SU-DHL-6 (cell line): Measurements from ENCODE around the gene ALDH18A1.

Experiments used
- H2AFZ ChIP-seq: fragments of 200-600 bp; sonication (generic); 2 replicates; pipeline ENCODE4 v1.6.1; 2014; ENCODE audit warnings: low read depth, mild to moderate bottlenecking, moderate library complexity, mixed read lengths, antibody characterized with exemption, low read length; ENCODE audit not compliant: severe bottlenecking
- H3F3A ChIP-seq: fragments of 200-600 bp; shearing (Covaris generic); 2 replicates; pipeline ENCODE4 v1.6.0; 2016; ENCODE audit warnings: antibody characterized with exemption, mild to moderate bottlenecking; ENCODE audit not compliant: insufficient read depth
- H3K27ac ChIP-seq: fragments of 200-600 bp; sonication (generic); 2 replicates; pipeline ENCODE4 v1.5.1; 2016; ENCODE audit warnings: low read depth, mild to moderate bottlenecking, low read length, moderate library complexity, mixed read lengths
- H3K27me3 ChIP-seq: fragments of 200-600 bp; sonication (generic), shearing (Covaris generic); 2 replicates; pipeline ENCODE4 v1.6.0; 2014; ENCODE audit warnings: mild to moderate bottlenecking, low read length
- H3K36me3 ChIP-seq: fragments of 200-600 bp; sonication (generic); 2 replicates; pipeline ENCODE4 v1.6.1; 2014; ENCODE audit warnings: mild to moderate bottlenecking, low read length, mixed read lengths
- H3K4me2 ChIP-seq: fragments of 300-600, 200-600 bp; shearing (Covaris generic), sonication (generic); 2 replicates; pipeline ENCODE4 v1.6.0; 2014; ENCODE audit warnings: low read length, low read depth, mild to moderate bottlenecking; ENCODE audit not compliant: poor library complexity, severe bottlenecking
- H3K4me3 ChIP-seq: fragments of 200-600 bp; sonication (generic); 2 replicates; pipeline ENCODE4 v1.5.1; 2014; ENCODE audit warnings: antibody characterized with exemption, low read length, mild to moderate bottlenecking, mixed read lengths; ENCODE audit not compliant: insufficient read depth, poor library complexity, severe bottlenecking
- H3K79me2 ChIP-seq: fragments of 200-600 bp; sonication (generic); 2 replicates; pipeline ENCODE4 v1.6.1; 2014; ENCODE audit warnings: mild to moderate bottlenecking, low read length, moderate library complexity; ENCODE audit not compliant: insufficient read depth
- H3K9ac ChIP-seq: fragments of 200-600 bp; sonication (generic); 2 replicates; pipeline ENCODE4 v1.7.0; 2014; ENCODE audit warnings: mild to moderate bottlenecking, low read length
- H3K9me2 ChIP-seq: fragments of 200-600 bp; sonication (generic); replicated peaks from 2 replicates; pipeline ENCODE4 v1.6.1; 2014; ENCODE audit warnings: low read length; ENCODE audit not compliant: insufficient read depth
- H3K9me3 ChIP-seq: fragments of 200-600 bp; sonication (generic); 2 replicates; pipeline ENCODE4 v1.6.1; 2014; ENCODE audit warnings: low read length, mixed read lengths; ENCODE audit not compliant: insufficient read depth
- H4K20me1 ChIP-seq: fragments of 200-600 bp; sonication (generic); 2 replicates; pipeline ENCODE4 v1.6.1; 2014; ENCODE audit warnings: low read depth, mild to moderate bottlenecking, antibody characterized with exemption, low read length, moderate library complexity, mixed read lengths
- CTCF ChIP-seq: fragments of 200-600 bp; sonication (generic); IDR thresholded peaks from one replicate; pipeline ENCODE4 v1.5.1; 2017; ENCODE audit warnings: antibody characterized with exemption, mild to moderate bottlenecking, low read length, moderate library complexity; ENCODE audit not compliant: insufficient read depth, poor library complexity, severe bottlenecking
- EZH2phosphoT487 ChIP-seq: fragments of 200-600 bp; sonication (generic), shearing (Covaris generic); conservative IDR thresholded peaks from 2 replicates; pipeline ENCODE4 v1.6.1; 2018; ENCODE audit warnings: mild to moderate bottlenecking, antibody characterized with exemption, low read length, moderate library complexity, mixed read lengths

ALDH18A1 gene

GRCh38 chr10:95646160-95646559 lies 10.4 kb downstream of the ALDH18A1 start:
- no peak overlapping the region for H3K4me3 ChIP-seq
- no peak overlapping the region for H2AFZ ChIP-seq
- no peaks in the 10 kb centered on the region for H3K9me2 ChIP-seq
- no peak overlapping the region for H3K4me2 ChIP-seq
- no peak overlapping the region for H3K9ac ChIP-seq
- H3K36me3 ChIP-seq = peaks cover 19% of the 10 kb centered on the region; the same call in 1 of the 2 replicates
- H3K9me3 ChIP-seq = no peaks in the 10 kb centered on the region
- TF ChIP-seq CTCF = no peak
- TF ChIP-seq EZH2phosphoT487 = no peak
- H4K20me1 ChIP-seq = no peaks in the 10 kb centered on the region
- peaks cover 40% of the 10 kb centered on the region; the same call in 1 of the 2 replicates for H3K79me2 ChIP-seq
- H3F3A ChIP-seq = no peaks in the 10 kb centered on the region
- H3K27ac ChIP-seq = no peak overlapping the region
- H3K27me3 ChIP-seq = no peaks in the 10 kb centered on the region

- H2AFZ ChIP-seq = no peak overlapping the region
- H3F3A ChIP-seq = no peaks in the 10 kb centered on the region
- H3K27ac ChIP-seq = no peak overlapping the region
- TF ChIP-seq EZH2phosphoT487 = no peak
- TF ChIP-seq CTCF = no peak
- H3K4me3 ChIP-seq = no peak overlapping the region
- peaks cover 31% of the 10 kb centered on the region; the same call in 1 of the 2 replicates for H3K79me2 ChIP-seq
- no peaks in the 10 kb centered on the region for H3K27me3 ChIP-seq
- no peaks in the 10 kb centered on the region for H3K9me2 ChIP-seq
- no peak overlapping the region for H3K4me2 ChIP-seq
- no peaks in the 10 kb centered on the region for H3K9me3 ChIP-seq
- H3K9ac ChIP-seq = no peak overlapping the region
- peaks cover 16% of the 10 kb centered on the region; the same call in 1 of the 2 replicates for H3K36me3 ChIP-seq
- no peaks in the 10 kb centered on the region for H4K20me1 ChIP-seq
These were observed 11.6 kb downstream of the ALDH18A1 start for GRCh38 chr10:95644901-95645300.

- Histone ChIP-seq H3F3A (no peaks in the 10 kb centered on the region), H3K27ac (no peak overlapping the region), H3K9me3 (no peaks in the 10 kb centered on the region), H4K20me1 (no peaks in the 10 kb centered on the region), H2AFZ (no peak overlapping the region), H3K4me2 (no peak overlapping the region), H3K27me3 (no peaks in the 10 kb centered on the region), H3K36me3 (peaks cover 33% of the 10 kb centered on the region; the same call in 1 of the 2 replicates), H3K79me2 (no peaks in the 10 kb centered on the region), H3K9ac (no peak overlapping the region), H3K9me2 (no peaks in the 10 kb centered on the region), H3K4me3 (no peak overlapping the region)
- no peak for TF ChIP-seq CTCF
- no peak for TF ChIP-seq EZH2phosphoT487
These were observed 15.6 kb downstream of the ALDH18A1 start for GRCh38 chr10:95640891-95641315.
